HEK293 (cell line): Measurements from ENCODE around the gene LSM7.

Source experiments
- CTCF ChIA-PET: fragments of 350-600 bp; formaldehyde crosslinking; extraction: SDS; loops from one replicate; lab custom pipeline; 2021; ENCODE audit warnings: antibody characterized with exemption; lab: Yijun Ruan, JAX
- POLR2A ChIA-PET: fragments of 300-600 bp; formaldehyde crosslinking; extraction: SDS; loops from one replicate; lab custom pipeline; 2020; ENCODE audit warnings: antibody characterized with exemption, inconsistent platforms; lab: Yijun Ruan, JAX
- H3K27ac ChIP-seq: fragments of 200-500 bp; sonication (Bioruptor generic); 2 replicates; pipeline ENCODE4 v1.5.1; 2014; ENCODE audit warnings: low read depth, low read length, control low read depth, inconsistent platforms; ENCODE audit errors: extremely low read depth
- H3K36me3 ChIP-seq, 2 experiments: fragments of 200-500 bp in 1 of 2; sonication (Bioruptor generic) in 1 of 2; 1 replicate in 1 of 2; 2 replicates in 1 of 2; pipeline ENCODE4 v1.5.1; 2014 to 2017; ENCODE audit warnings: inconsistent platforms in 2 of 2, low read length in 2 of 2; ENCODE audit not compliant: control insufficient read depth in 2 of 2, insufficient read depth in 1 of 2
- H3K4me1 ChIP-seq: fragments of 200-500 bp; sonication (Bioruptor generic); 2 replicates; pipeline ENCODE4 v1.5.1; 2014; ENCODE audit warnings: mild to moderate bottlenecking, low read length, inconsistent platforms; ENCODE audit not compliant: control insufficient read depth, insufficient read depth
- H3K4me3 ChIP-seq: 2 replicates; pipeline ENCODE4 v1.5.1; 2011; ENCODE audit warnings: low read depth, mild to moderate bottlenecking, control low read depth, low read length, moderate library complexity
- H3K9me3 ChIP-seq: fragments of 200-500 bp; sonication (Bioruptor generic); 2 replicates; pipeline ENCODE4 v1.5.1; 2014; ENCODE audit warnings: low read depth, low read length, inconsistent platforms; ENCODE audit not compliant: control insufficient read depth, insufficient read depth
- GLI4 ChIP-seq: fragments of 450-650 bp; formaldehyde crosslinking; IDR thresholded peaks from 2 replicates; pipeline ENCODE4 v1.5.1; 2016; ENCODE audit warnings: missing biosample characterization, missing genetic modification characterization
- KLF10 ChIP-seq: fragments of 450-650 bp; IDR thresholded peaks from 2 replicates; pipeline ENCODE4 v1.5.1; 2018; ENCODE audit warnings: missing biosample characterization, mild to moderate bottlenecking, missing genetic modification characterization
- KLF7 ChIP-seq: fragments of 450-650 bp; formaldehyde crosslinking; IDR thresholded peaks from 2 replicates; pipeline ENCODE4 v1.5.1; 2016; ENCODE audit warnings: missing biosample characterization, missing genetic modification characterization, borderline replicate concordance
- TRIM28 ChIP-seq: IDR thresholded peaks from 2 replicates; pipeline ENCODE4 v1.6.1; 2011; ENCODE audit warnings: low read length, control low read depth, borderline replicate concordance
- ZBTB8A ChIP-seq: fragments of 450-650 bp; formaldehyde crosslinking; IDR thresholded peaks from 2 replicates; pipeline ENCODE4 v1.5.1; 2016; ENCODE audit warnings: missing biosample characterization, missing genetic modification characterization
- ZFP37 ChIP-seq: fragments of 450-650 bp; formaldehyde crosslinking; IDR thresholded peaks from 2 replicates; pipeline ENCODE4 v1.5.1; 2016; ENCODE audit warnings: missing biosample characterization, missing genetic modification characterization
- ZNF10 ChIP-seq: fragments of 450-650 bp; formaldehyde crosslinking; IDR thresholded peaks from 2 replicates; pipeline ENCODE4 v1.5.1; 2017; ENCODE audit warnings: missing biosample characterization, missing genetic modification characterization
- ZNF121 ChIP-seq: fragments of 450-650 bp; formaldehyde crosslinking; IDR thresholded peaks from 2 replicates; pipeline ENCODE4 v1.5.1; 2016; ENCODE audit warnings: missing biosample characterization, missing genetic modification characterization
- ZNF18 ChIP-seq: fragments of 450-650 bp; formaldehyde crosslinking; IDR thresholded peaks from 2 replicates; pipeline ENCODE4 v1.5.1; 2016; ENCODE audit warnings: missing biosample characterization, missing genetic modification characterization
- ZNF202 ChIP-seq: fragments of 450-650 bp; formaldehyde crosslinking; IDR thresholded peaks from 2 replicates; pipeline ENCODE4 v1.5.1; 2016; ENCODE audit warnings: missing biosample characterization, missing genetic modification characterization, borderline replicate concordance
- ZNF221 ChIP-seq: fragments of 450-650 bp; formaldehyde crosslinking; IDR thresholded peaks from 2 replicates; pipeline ENCODE4 v1.5.1; 2017; ENCODE audit warnings: missing biosample characterization, missing genetic modification characterization, borderline replicate concordance
- ZNF223 ChIP-seq: fragments of 450-650 bp; formaldehyde crosslinking; IDR thresholded peaks from 2 replicates; pipeline ENCODE4 v1.5.1; 2016; ENCODE audit warnings: missing biosample characterization, missing genetic modification characterization
- ZNF354C ChIP-seq: fragments of 450-650 bp; formaldehyde crosslinking; IDR thresholded peaks from 2 replicates; pipeline ENCODE4 v1.5.1; 2016; ENCODE audit warnings: missing biosample characterization, missing genetic modification characterization, low read depth, borderline replicate concordance
- ZNF394 ChIP-seq: fragments of 450-650 bp; formaldehyde crosslinking; IDR thresholded peaks from 2 replicates; pipeline ENCODE4 v1.5.1; 2016; ENCODE audit warnings: missing biosample characterization, missing genetic modification characterization, mild to moderate bottlenecking, moderate library complexity, borderline replicate concordance
- ZNF48 ChIP-seq: fragments of 450-650 bp; formaldehyde crosslinking; IDR thresholded peaks from 2 replicates; pipeline ENCODE4 v1.5.1; 2016; ENCODE audit warnings: missing biosample characterization, missing genetic modification characterization
- ZNF514 ChIP-seq: fragments of 450-650 bp; formaldehyde crosslinking; IDR thresholded peaks from 2 replicates; pipeline ENCODE4 v1.5.1; 2016; ENCODE audit warnings: missing biosample characterization, missing genetic modification characterization
- ZNF624 ChIP-seq: fragments of 450-650 bp; formaldehyde crosslinking; IDR thresholded peaks from 2 replicates; pipeline ENCODE4 v1.5.1; 2017; ENCODE audit warnings: missing biosample characterization, missing genetic modification characterization
- ZNF670 ChIP-seq: fragments of 450-650 bp; formaldehyde crosslinking; IDR thresholded peaks from 2 replicates; pipeline ENCODE4 v1.5.1; 2016; ENCODE audit warnings: missing biosample characterization, missing genetic modification characterization, low read depth
- ZSCAN4 ChIP-seq: fragments of 450-650 bp; formaldehyde crosslinking; IDR thresholded peaks from 2 replicates; pipeline ENCODE4 v1.5.1; 2017; ENCODE audit warnings: missing biosample characterization, missing genetic modification characterization
- TF ChIP-seq, protein P1 (sequence below): fragments of 450-650 bp; formaldehyde crosslinking; IDR thresholded peaks from 2 replicates; pipeline ENCODE4 v1.5.1; 2016; ENCODE audit warnings: missing biosample characterization, missing genetic modification characterization, borderline replicate concordance
- TF ChIP-seq, protein P2 (sequence below): fragments of 450-650 bp; formaldehyde crosslinking; IDR thresholded peaks from 2 replicates; pipeline ENCODE4 v1.5.1; 2016; ENCODE audit warnings: missing biosample characterization, missing genetic modification characterization

The LSM7 gene

DNA sequence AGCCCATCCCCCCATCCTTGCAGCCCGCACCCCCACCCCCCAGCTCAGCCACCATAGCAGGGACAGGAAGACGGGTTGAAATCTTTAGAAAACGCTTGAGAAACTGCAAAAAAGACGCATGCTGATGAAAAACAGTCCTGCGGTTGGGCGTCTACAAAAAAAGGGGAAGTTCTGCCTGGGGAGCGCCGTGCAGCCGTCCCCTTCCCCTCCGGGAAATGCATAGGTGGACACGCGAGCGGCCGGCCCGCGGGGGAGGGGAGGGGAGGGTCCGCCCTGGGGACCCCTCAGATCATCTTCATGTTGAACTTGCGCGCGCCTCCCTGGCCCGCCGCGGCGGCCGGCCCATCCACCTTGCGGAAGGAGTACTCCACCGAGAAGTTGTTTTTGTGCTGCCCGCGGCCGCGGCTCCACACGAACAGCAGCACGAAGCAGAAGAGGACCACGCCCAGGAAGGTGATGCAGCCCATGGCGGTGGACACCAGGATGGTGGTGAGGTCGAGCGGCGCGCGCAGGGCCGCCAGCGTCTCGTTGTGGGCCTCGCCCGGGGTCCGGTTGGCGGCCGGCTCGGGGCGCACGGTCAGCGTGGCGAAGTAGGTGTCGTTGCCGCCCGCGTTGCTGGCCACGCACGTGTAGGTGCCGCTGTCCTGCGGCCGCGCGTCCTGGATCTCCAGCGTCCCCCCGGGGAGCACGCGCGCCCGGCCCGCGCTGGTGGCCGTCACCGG is 38.5 kb downstream of the LSM7 start:
- CTCF ChIA-PET, result interaction anchor here (1.3 kb wide), 1 partner anchor 15 kb away, joined by 4 read pairs; no protein-coding TSS in a partner anchor
- Histone ChIP-seq H3K36me3 (no peaks in the 10 kb centered on the region), H3K27ac (no peak overlapping the region), H3K4me1 (no peaks in the 10 kb centered on the region), H3K9me3 (no peaks in the 10 kb centered on the region), H3K4me3 (peak overlapping the region; percentile 17)
- TF ChIP-seq ZNF670 (no peak), ZNF624 (tag by site-specific recombination) (no peak), ZNF10 (no peak), KLF10 (no peak), ZNF202 (tag by site-specific recombination) (no peak), ZNF221 (tag by site-specific recombination) (no peak), ZNF514 (tag by site-specific recombination) (no peak), ZSCAN4 (no peak), TRIM28 (no peak), ZNF121 (tag by site-specific recombination) (no peak), ZFP37 (tag by site-specific recombination) (no peak), ZBTB8A (no peak), ZNF354C (tag by site-specific recombination) (no peak), KLF7 (tag by site-specific recombination) (no peak), ZNF223 (tag by site-specific recombination) (no peak)
- TF ChIP-seq, protein P1, sequence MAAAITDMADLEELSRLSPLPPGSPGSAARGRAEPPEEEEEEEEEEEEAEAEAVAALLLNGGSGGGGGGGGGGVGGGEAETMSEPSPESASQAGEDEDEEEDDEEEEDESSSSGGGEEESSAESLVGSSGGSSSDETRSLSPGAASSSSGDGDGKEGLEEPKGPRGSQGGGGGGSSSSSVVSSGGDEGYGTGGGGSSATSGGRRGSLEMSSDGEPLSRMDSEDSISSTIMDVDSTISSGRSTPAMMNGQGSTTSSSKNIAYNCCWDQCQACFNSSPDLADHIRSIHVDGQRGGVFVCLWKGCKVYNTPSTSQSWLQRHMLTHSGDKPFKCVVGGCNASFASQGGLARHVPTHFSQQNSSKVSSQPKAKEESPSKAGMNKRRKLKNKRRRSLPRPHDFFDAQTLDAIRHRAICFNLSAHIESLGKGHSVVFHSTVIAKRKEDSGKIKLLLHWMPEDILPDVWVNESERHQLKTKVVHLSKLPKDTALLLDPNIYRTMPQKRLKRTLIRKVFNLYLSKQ, result no peak
- TF ChIP-seq, protein P2, sequence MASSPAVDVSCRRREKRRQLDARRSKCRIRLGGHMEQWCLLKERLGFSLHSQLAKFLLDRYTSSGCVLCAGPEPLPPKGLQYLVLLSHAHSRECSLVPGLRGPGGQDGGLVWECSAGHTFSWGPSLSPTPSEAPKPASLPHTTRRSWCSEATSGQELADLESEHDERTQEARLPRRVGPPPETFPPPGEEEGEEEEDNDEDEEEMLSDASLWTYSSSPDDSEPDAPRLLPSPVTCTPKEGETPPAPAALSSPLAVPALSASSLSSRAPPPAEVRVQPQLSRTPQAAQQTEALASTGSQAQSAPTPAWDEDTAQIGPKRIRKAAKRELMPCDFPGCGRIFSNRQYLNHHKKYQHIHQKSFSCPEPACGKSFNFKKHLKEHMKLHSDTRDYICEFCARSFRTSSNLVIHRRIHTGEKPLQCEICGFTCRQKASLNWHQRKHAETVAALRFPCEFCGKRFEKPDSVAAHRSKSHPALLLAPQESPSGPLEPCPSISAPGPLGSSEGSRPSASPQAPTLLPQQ, result no peak
- POLR2A ChIA-PET, result no interaction called here

DNA sequence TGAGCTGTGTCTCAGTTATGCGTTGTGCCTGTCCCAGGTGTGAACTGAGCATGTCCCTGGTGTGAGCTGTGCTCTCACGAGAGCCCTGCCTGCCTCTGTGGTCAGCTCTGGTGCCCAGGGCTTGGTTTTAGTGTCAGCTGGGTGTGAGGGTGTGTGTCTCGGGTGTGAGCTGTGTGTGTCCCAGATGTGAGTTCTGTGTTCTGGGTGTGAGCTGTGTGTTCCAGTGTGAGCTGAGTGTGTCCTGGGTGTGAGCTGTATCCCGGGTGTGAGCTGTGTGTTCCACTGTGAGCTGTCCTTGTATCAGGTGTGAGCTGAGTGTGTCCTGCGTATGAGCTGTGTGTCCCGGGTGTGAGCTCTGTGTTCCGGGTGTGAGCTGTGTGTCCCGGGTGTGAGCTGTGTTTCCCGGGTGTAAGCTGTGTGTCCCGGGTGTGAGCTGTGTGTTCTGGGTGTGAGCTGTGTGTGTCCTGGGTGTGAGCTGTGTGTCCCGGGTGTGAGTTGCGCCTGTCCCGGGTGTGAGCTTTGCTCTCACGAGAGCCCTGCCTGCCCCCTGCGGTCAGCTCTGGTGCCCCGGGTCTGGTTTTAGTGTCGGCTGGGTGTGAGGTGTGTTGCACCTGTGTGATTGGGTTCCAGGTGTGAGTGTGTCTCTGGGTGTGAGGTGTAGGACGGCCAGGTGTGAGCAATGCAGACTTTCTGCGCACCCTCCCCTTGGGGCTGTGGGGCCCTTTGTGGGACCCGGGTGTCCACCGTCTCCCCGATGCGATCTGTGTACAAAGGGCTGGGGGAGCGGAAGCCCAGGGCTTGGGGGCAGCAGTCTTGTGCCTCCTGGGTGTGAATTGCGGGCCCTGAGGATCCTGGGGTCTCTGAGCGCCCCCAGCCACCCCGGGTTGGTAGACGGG is 39.3 kb downstream of the LSM7 start:
- TF ChIP-seq GLI4 (tag by site-specific recombination) (no peak), ZNF394 (tag by site-specific recombination) (no peak), ZNF18 (tag by site-specific recombination) (peak; percentile 100), ZNF48 (tag by site-specific recombination) (no peak)
- TF ChIP-seq, all 188 proteins: peak for 1
- Histone ChIP-seq H3K36me3 (no peaks in the 10 kb centered on the region), H3K4me3 (no peak overlapping the region), H3K9me3 (no peaks in the 10 kb centered on the region), H3K4me1 (no peaks in the 10 kb centered on the region), H3K27ac (no peak overlapping the region)
- ChIA-PET CTCF (interaction anchor here (0.9 to 1.0 kb wide), 2 partner anchors 14 to 348 kb away, joined by 3 read pairs; no protein-coding TSS in a partner anchor), POLR2A (interaction anchor here (1.0 to 1.7 kb wide), 3 partner anchors 8 to 187 kb away, joined by 3 to 5 read pairs (median 4); partner anchors contain the start of genes GADD45B, LSM7 and SPPL2B)
